Fibroblast of the aortic adventitia (primary cell): ENCODE data around the gene PPT1. TPM values are rescaled to one million over a fixed set of nuclear protein-coding genes. Genes with fewer than 3 reads are reported as not detected.

Experiments
- DNase-seq: peaks from one replicate; pipeline ENCODE4 v3.0.0-alpha.2; 2010; ENCODE audit warnings: low read depth
- H3K4me3 ChIP-seq: 2 replicates; pipeline ENCODE4 v1.5.1; 2011; ENCODE audit warnings: low read depth, mild to moderate bottlenecking, control low read depth, low read length, moderate library complexity
- CTCF ChIP-seq: IDR thresholded peaks from 2 replicates; pipeline ENCODE4 v1.5.1; 2011; ENCODE audit warnings: mild to moderate bottlenecking, low read length, control low read depth, inconsistent platforms; ENCODE audit not compliant: insufficient read depth
- total RNA-seq: library from RNA; depleted of rRNA; stranded (reverse); fragments of >200 nt; gene quantifications from 2 replicates; pipeline ENCODE4 v1.2.3, GENCODE V29; 2012; ENCODE audit warnings: low replicate concordance

The PPT1 gene
- total RNA-seq, 1 donor = 44.2 TPM

GRCh38 chr1:40067851-40068250 lies 29.2 kb downstream of the PPT1 start:
- no peak for DNase-seq
- TF ChIP-seq CTCF = no peak
- no peak overlapping the region for H3K4me3 ChIP-seq

DNA sequence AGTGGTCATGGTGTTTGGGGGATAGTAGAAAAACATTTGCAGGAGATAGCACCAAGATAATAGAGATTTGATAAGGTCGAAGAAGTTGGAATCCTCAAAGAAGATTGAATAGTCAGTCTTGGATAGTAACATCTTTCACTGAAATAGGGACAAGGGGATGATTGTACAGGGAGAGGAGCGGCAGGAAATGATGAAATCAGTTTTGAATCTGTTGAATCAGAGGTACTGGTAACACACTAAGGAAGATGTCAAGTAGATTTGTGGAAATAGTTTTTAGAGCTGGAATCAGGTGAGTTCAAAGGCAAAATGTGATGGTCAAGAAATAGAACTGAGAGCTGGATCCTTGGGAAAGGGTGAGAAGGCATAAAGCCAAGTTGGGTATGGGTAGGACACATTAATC lies 30.0 kb downstream of the PPT1 start:
- H3K4me3 ChIP-seq = no peak overlapping the region
- peak; percentile 29 for DNase-seq
- no peak for TF ChIP-seq CTCF

DNA sequence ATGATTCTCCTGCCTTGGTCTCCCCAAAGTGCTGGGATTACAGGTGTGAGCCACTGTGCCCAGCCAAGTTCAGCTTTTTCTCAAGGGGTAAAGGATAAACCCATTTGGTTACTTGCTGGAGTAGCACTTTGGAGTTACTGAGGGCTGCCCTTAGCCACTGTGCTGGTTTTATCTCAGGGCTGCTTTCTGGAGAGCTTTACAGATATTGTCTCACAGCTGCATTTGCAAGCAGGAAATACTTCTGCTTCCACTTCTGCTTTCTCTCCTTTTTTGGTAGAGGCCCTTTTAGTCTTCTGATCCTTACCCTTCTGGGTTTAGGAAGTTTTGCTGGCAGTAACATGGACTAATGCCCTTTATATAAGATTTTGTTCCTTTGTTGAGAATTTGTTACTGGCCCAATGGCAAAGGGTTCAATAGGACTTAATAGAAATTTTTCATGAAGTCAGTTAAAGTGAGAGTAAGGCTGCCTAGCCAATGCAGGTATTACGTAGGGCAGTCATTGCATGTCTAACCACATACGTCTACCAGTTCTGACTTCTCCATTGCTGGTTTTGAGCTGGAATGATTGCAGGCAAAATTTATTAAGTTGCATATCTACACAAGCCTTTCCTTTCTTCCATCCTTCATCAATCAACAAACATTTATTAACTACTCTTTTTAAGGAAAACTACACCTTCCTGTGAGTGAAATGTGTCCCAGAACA lies 32.1 kb downstream of the PPT1 start:
- no peak for DNase-seq
- no peak for TF ChIP-seq CTCF

GRCh38 chr1:40059960-40060750 lies 36.9 kb downstream of the PPT1 start:
- no peak for TF ChIP-seq CTCF
- H3K4me3 ChIP-seq = no peak overlapping the region
- DNase-seq = no peak

More for the DNA sequence above, 32.1 kb downstream of the PPT1 start:
- H3K4me3 ChIP-seq = no peak overlapping the region

DNA sequence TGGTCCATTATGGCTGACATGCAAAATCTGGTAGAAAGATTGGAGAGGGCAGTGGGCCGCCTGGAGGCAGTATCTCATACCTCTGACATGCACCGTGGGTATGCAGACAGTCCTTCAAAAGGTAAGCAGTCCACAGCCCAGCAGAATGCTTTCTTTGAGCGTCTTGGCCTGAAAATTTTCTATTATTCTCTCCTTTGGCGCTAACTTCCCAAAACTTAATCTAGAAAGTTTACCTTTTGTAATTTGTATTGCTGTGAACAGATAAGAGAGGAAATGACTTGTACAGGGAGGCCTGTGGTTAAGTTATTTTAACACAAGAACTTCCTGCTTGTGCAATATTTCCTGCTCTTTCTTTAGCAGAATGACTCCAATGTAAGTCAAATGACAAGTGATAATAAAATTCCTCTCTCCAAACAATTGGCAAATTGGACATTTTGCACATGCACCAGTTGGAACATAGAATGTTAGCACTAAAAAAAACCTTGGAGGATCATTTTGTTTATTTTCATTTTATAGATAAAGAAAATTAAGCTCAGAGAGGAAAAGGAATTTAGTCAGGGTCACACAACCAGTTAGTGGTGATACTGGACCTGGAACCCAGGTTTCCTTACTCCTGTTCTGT lies 37.6 kb downstream of the PPT1 start:
- peak; percentile 90 for DNase-seq
- peak; percentile 17 for TF ChIP-seq CTCF

GRCh38 chr1:40058453-40059337 lies 38.4 kb downstream of the PPT1 start:
- TF ChIP-seq CTCF = no peak
- no peak for DNase-seq
- H3K4me3 ChIP-seq = no peak overlapping the region

More for the DNA sequence above, 37.6 kb downstream of the PPT1 start:
- no peak overlapping the region for H3K4me3 ChIP-seq
